H1 (cell line): ENCODE data around the gene AP3B2. TPM values are rescaled to one million over a fixed set of nuclear protein-coding genes. Genes with fewer than 3 reads are reported as not detected.

ENCODE experiments used
- CTCF ChIA-PET: fragments of 300-600 bp; sonication (Branson Sonifier 250); formaldehyde crosslinking; loops from one replicate; lab custom pipeline; 2021; ENCODE audit not compliant: partially characterized antibody; lab: Charles Lee
- POLR2A ChIA-PET: fragments of 300-600 bp; sonication (Branson Sonifier 250); formaldehyde crosslinking; loops from one replicate; lab custom pipeline; 2021; ENCODE audit warnings: inconsistent platforms; ENCODE audit not compliant: partially characterized antibody; lab: Charles Lee
- DNase-seq, 2 experiments: peaks; one replicate each; pipeline versions ENCODE4 v3.0.0 to v3.0.0-alpha.2; 2010 to 2022; ENCODE audit warnings: low spot score in 2 of 2, low read depth in 1 of 2, mixed read lengths in 1 of 2
- FAIRE-seq: peaks from 2 replicates; lab custom pipeline; 2011; peaks lifted over from hg19 to GRCh38; lab: Jason Lieb, UNC
- H2AFZ ChIP-seq: 2 replicates; pipeline ENCODE4 v1.8.1; 2012; ENCODE audit warnings: low read length, inconsistent platforms
- H2AK5ac ChIP-seq: 2 replicates; pipeline ENCODE4 v1.6.1; 2013; ENCODE audit warnings: low read depth, low read length
- H2BK120ac ChIP-seq: replicated peaks from 2 replicates; pipeline ENCODE3; 2013; ENCODE audit warnings: low read depth, low read length, inconsistent platforms
- H2BK12ac ChIP-seq: 2 replicates; pipeline ENCODE4 v1.6.1; 2013; ENCODE audit warnings: low read depth, low read length
- H2BK15ac ChIP-seq: 2 replicates; pipeline ENCODE4 v1.6.1; 2013; ENCODE audit warnings: low read length
- H2BK20ac ChIP-seq: 2 replicates; pipeline ENCODE4 v1.6.1; 2013; ENCODE audit warnings: low read length
- H2BK5ac ChIP-seq: 2 replicates; pipeline ENCODE4 v1.6.1; 2013; ENCODE audit warnings: low read depth, low read length
- H3K14ac ChIP-seq: 2 replicates; pipeline ENCODE4 v1.6.1; 2013; ENCODE audit warnings: inconsistent platforms; ENCODE audit not compliant: insufficient read length
- H3K18ac ChIP-seq: 2 replicates; pipeline ENCODE4 v1.6.1; 2013; ENCODE audit warnings: low read length; ENCODE audit errors: extremely low read depth
- H3K23ac ChIP-seq: 2 replicates; pipeline ENCODE4 v1.6.1; 2013; ENCODE audit warnings: inconsistent platforms; ENCODE audit not compliant: insufficient read length
- H3K23me2 ChIP-seq: 2 replicates; pipeline ENCODE4 v1.6.1; 2013; ENCODE audit warnings: low read depth, low read length
- H3K27ac ChIP-seq: 2 replicates; pipeline ENCODE4 v1.6.1; 2011; ENCODE audit warnings: low read depth, low read length, inconsistent platforms
- H3K27me3 ChIP-seq, 4 experiments: replicated peaks in 1 of 4; 1 replicate in 1 of 4; 2 replicates in 3 of 4; pipeline versions ENCODE4 v1.6.1 to v1.8.1; 2011 to 2013; ENCODE audit warnings: low read length in 3 of 4, mild to moderate bottlenecking in 3 of 4, inconsistent platforms in 2 of 4, mixed read lengths in 2 of 4, moderate library complexity in 1 of 4; ENCODE audit not compliant: control insufficient read depth in 3 of 4, insufficient read depth in 3 of 4; ENCODE audit errors: extremely low read depth in 1 of 4
- H3K36me3 ChIP-seq, 4 experiments: 2 replicates each; pipeline versions ENCODE4 v1.6.1 to v1.8.1; 2011 to 2013; ENCODE audit warnings: mild to moderate bottlenecking in 4 of 4, low read length in 3 of 4, moderate library complexity in 2 of 4, control low read depth in 1 of 4, inconsistent platforms in 1 of 4; ENCODE audit not compliant: insufficient read depth in 4 of 4, control insufficient read depth in 2 of 4
- H3K4ac ChIP-seq: replicated peaks from 2 replicates; pipeline ENCODE3; 2013; ENCODE audit warnings: low read length, low read depth, mixed read lengths, inconsistent platforms; ENCODE audit not compliant: insufficient read length
- H3K4me1 ChIP-seq, 4 experiments: replicated peaks in 1 of 4; 1 replicate in 1 of 4; 2 replicates in 3 of 4; pipeline versions ENCODE4 v1.6.1 to v1.8.1; 2011 to 2013; ENCODE audit warnings: low read length in 3 of 4, inconsistent platforms in 2 of 4, mixed read lengths in 1 of 4; ENCODE audit not compliant: insufficient read depth in 4 of 4, control insufficient read depth in 3 of 4
- H3K4me2 ChIP-seq, 2 experiments: 2 replicates each; pipeline versions ENCODE4 v1.6.1 to v1.8.1; 2011 to 2013; ENCODE audit warnings: low read depth in 2 of 2, low read length in 2 of 2, control low read depth in 1 of 2, inconsistent platforms in 1 of 2, mild to moderate bottlenecking in 1 of 2; ENCODE audit not compliant: insufficient read depth in 1 of 2
- H3K4me3 ChIP-seq, 4 experiments: fragments of 200-600, 300-600 bp in 1 of 4; sonication (generic), shearing (Covaris generic), sonication (Bioruptor Twin) in 1 of 4; 2 replicates each; pipeline versions ENCODE4 v1.5.1 to v1.8.1; 2011 to 2016; ENCODE audit warnings: low read length in 4 of 4, low read depth in 3 of 4, control low read depth in 2 of 4, inconsistent platforms in 2 of 4, mild to moderate bottlenecking in 2 of 4, mixed read lengths in 1 of 4, moderate library complexity in 1 of 4; ENCODE audit not compliant: insufficient read depth in 2 of 4; ENCODE audit errors: extremely low read depth in 1 of 4
- H3K56ac ChIP-seq: replicated peaks from 2 replicates; pipeline ENCODE3; 2013; ENCODE audit warnings: low read depth, mild to moderate bottlenecking, mixed read lengths, low read length, inconsistent platforms; ENCODE audit not compliant: insufficient read length
- H3K79me1 ChIP-seq: 2 replicates; pipeline ENCODE4 v1.6.1; 2013; ENCODE audit warnings: low read depth, low read length, control low read depth
- H3K79me2 ChIP-seq, 2 experiments: 2 replicates each; pipeline versions ENCODE4 v1.6.1 to v1.8.1; 2012 to 2013; ENCODE audit warnings: low read length in 2 of 2, mild to moderate bottlenecking in 2 of 2, inconsistent platforms in 1 of 2; ENCODE audit not compliant: insufficient read depth in 2 of 2, control insufficient read depth in 1 of 2
- H3K9ac ChIP-seq, 4 experiments: replicated peaks in 1 of 4; 1 replicate in 1 of 4; 2 replicates in 3 of 4; pipeline versions ENCODE4 v1.6.1 to v1.8.1; 2011 to 2013; ENCODE audit warnings: low read depth in 3 of 4, low read length in 3 of 4, control low read depth in 2 of 4, mild to moderate bottlenecking in 2 of 4, moderate library complexity in 2 of 4, inconsistent platforms in 1 of 4; ENCODE audit errors: extremely low read depth in 1 of 4
- H3K9me3 ChIP-seq, 2 experiments: 2 replicates each; pipeline versions ENCODE4 v1.6.1 to v1.8.1; 2012 to 2013; ENCODE audit warnings: mild to moderate bottlenecking in 2 of 2, moderate library complexity in 2 of 2, control low read depth in 1 of 2, inconsistent platforms in 1 of 2, low read depth in 1 of 2, low read length in 1 of 2, mixed read lengths in 1 of 2; ENCODE audit not compliant: insufficient read depth in 2 of 2
- H4K20me1 ChIP-seq, 2 experiments: replicated peaks in 1 of 2; 2 replicates each; pipeline versions ENCODE3 to v1.8.1; 2011 to 2013; ENCODE audit warnings: inconsistent platforms in 2 of 2, low read length in 2 of 2, mild to moderate bottlenecking in 1 of 2; ENCODE audit not compliant: insufficient read depth in 2 of 2, control insufficient read depth in 1 of 2
- H4K5ac ChIP-seq: 2 replicates; pipeline ENCODE4 v1.6.1; 2013; ENCODE audit warnings: low read length, low read depth, mixed read lengths, inconsistent platforms; ENCODE audit not compliant: insufficient read length
- H4K8ac ChIP-seq: 2 replicates; pipeline ENCODE4 v1.8.0; 2013; ENCODE audit warnings: mild to moderate bottlenecking, moderate library complexity, low read length, inconsistent platforms; ENCODE audit not compliant: insufficient read depth; ENCODE audit errors: extremely low read depth
- H4K91ac ChIP-seq: replicated peaks from 2 replicates; pipeline ENCODE3; 2013; ENCODE audit warnings: low read length, mixed read lengths, inconsistent platforms; ENCODE audit not compliant: insufficient read length
- EGR1 ChIP-seq: IDR thresholded peaks from 2 replicates; pipeline ENCODE4 v1.6.1; 2011; ENCODE audit warnings: low read depth, low read length, borderline replicate concordance
- EZH2 ChIP-seq: fragments of 200-600 bp; sonication (generic); IDR thresholded peaks from 2 replicates; pipeline ENCODE4 v1.7.1; 2012; ENCODE audit warnings: low read depth, mild to moderate bottlenecking, moderate library complexity, low read length, inconsistent platforms; ENCODE audit not compliant: severe bottlenecking
- GTF2F1 ChIP-seq: IDR thresholded peaks from 2 replicates; pipeline ENCODE4 v1.6.1; 2012; ENCODE audit warnings: low read depth, low read length, improper control_type of control experiment, borderline replicate concordance
- KDM1A ChIP-seq: fragments of 200-600, 300-600 bp; sonication (generic); IDR thresholded peaks from 2 replicates; pipeline ENCODE4 v1.7.1; 2016; ENCODE audit warnings: mild to moderate bottlenecking, low read length, borderline replicate concordance
- POLR2A ChIP-seq, 2 experiments: IDR thresholded peaks; 1 replicate in 1 of 2; 2 replicates in 1 of 2; pipeline ENCODE4 v1.6.1; 2011; ENCODE audit warnings: low read depth in 2 of 2, low read length in 2 of 2, mild to moderate bottlenecking in 2 of 2; ENCODE audit errors: control extremely low read depth in 1 of 2
- SIRT6 ChIP-seq: IDR thresholded peaks from one replicate; pipeline ENCODE4 v1.7.1; 2012; ENCODE audit warnings: low read length, inconsistent platforms
- SIX5 ChIP-seq: IDR thresholded peaks from 2 replicates; pipeline ENCODE4 v1.6.1; 2011; ENCODE audit warnings: mild to moderate bottlenecking, low read depth, low read length
- WGBS, 2 experiments: shearing (Covaris generic) in 1 of 2; methylation state at CpG; one replicate each; pipeline versions ENCODE4 v1.1.6 to v1.1.7; 2013 to 2015; ENCODE audit warnings: low lambda C conversion rate in 2 of 2, mixed read lengths in 2 of 2, inconsistent platforms in 1 of 2, low coverage in 1 of 2, missing lambda C conversion rate in 1 of 2; ENCODE audit not compliant: insufficient replicate concordance in 2 of 2, insufficient coverage in 1 of 2, insufficient read length in 1 of 2; ENCODE audit errors: extremely low coverage in 1 of 2, missing lambda C conversion rate in 1 of 2; 5-methylcytosine and 5-hydroxymethylcytosine counted together
- long read RNA-seq, 2 experiments: library from RNA in 1 of 2; library from capped mRNA in 1 of 2; stranded (forward); transcript quantifications; one replicate each; pipeline ENCODE4 v2.0.0, GENCODE V29; 2021; ENCODE audit warnings: inconsistent platforms in 1 of 2
- polyA minus RNA-seq, 3 experiments: library from RNA; depleted of rRNA, polyadenylated mRNA; stranded (reverse); fragments of >200 nt; gene quantifications; 1 replicate in 2 of 3; 2 replicates in 1 of 3; pipeline ENCODE4 v1.2.3, GENCODE V29; 2011
- polyA plus RNA-seq, 7 experiments: library from polyadenylated mRNA; depleted of rRNA in 3 of 7; stranded (reverse) in 5 of 7; unstranded in 2 of 7; fragments of >200 nt in 5 of 7; fragments of 200-250 nt in 2 of 7; gene quantifications; 1 replicate in 5 of 7; 2 replicates in 1 of 7; 4 replicates in 1 of 7; pipeline versions ENCODE4 v1.2.1 to v1.2.3, GENCODE V29; 2011 to 2013; ENCODE audit warnings: missing spikeins in 2 of 7, mixed read lengths in 2 of 7
- total RNA-seq: library from RNA; stranded (reverse); fragmentation: NEBNext Ultra II Directional; extraction: Animal tissue kit (Norgen Biotek cat#: 25700); gene quantifications from 2 replicates; pipeline ENCODE4 v1.2.1, GENCODE V29; 2021

The AP3B2 gene
- total RNA-seq: 23.6 and 25.7 TPM in 2 replicates
- polyA plus RNA-seq (2011; rRNA removed): 21.8 and 23.2 TPM in 2 replicates
- polyA plus RNA-seq (2011; cell fraction: cytosol; rRNA removed): 18.4 TPM
- polyA plus RNA-seq (2011; cell fraction: nucleus; rRNA removed): 61.5 TPM
- polyA plus RNA-seq (2012, experiment 1 of 2): 21.5 to 27.7 TPM (median 25.3 TPM) in 4 replicates
- polyA plus RNA-seq (2012, experiment 2 of 2): 12.3 TPM
- 12.0 TPM for polyA plus RNA-seq (2013, experiment 1 of 2)
- polyA plus RNA-seq (2013, experiment 2 of 2): 12.4 TPM
- polyA minus RNA-seq (2011; rRNA and poly(A)+ RNA removed): 21.7 and 23.2 TPM in 2 replicates
- 10.1 TPM for polyA minus RNA-seq (2011; cell fraction: cytosol; rRNA and poly(A)+ RNA removed)
- polyA minus RNA-seq (2011; cell fraction: nucleus; rRNA and poly(A)+ RNA removed): 14.6 TPM
- long read RNA-seq, experiment 1, partial matches to known transcripts: 1 of 7 reads
- long read RNA-seq, experiment 1, other reads (novel, unspliced or antisense): 4 of 7 reads
- long read RNA-seq, experiment 2: 0 reads

GRCh38 chr15:82709421-82710207 is at the start of gene AP3B2:
Gene AP3B2 (minus strand): TSS chr15:82709875. CDS start chr15:82709706, 169 bp downstream.
- H3K4me3 ChIP-seq: peak within 1 kb of the TSS; percentile 39 to 99 (median 58)
- peak within 1 kb of the TSS; percentile 87; the same call in 1 of the 2 replicates for H2BK5ac ChIP-seq
- no peak within 1 kb of the TSS for H3K56ac ChIP-seq
- peak within 1 kb of the TSS; percentile 91 for H2AFZ ChIP-seq
- peak within 1 kb of the TSS in 3 of 4 experiments; percentile 58 to 68 (median 67); a peak in 6 of 7 replicates for H3K9ac ChIP-seq
- WGBS, 2 experiments: 2% methylated on average over 51 of the region's 95 CpGs; no CpG with 5 or more reads in 1 of the 2 experiments
- DNase-seq (peak; percentile 49 to 83), FAIRE-seq (no peak)
- no peaks in the 10 kb centered on the region for H3K9me3 ChIP-seq
- peaks cover 0 to 7% (median 1%) of the 10 kb centered on the region in 4 experiments; a peak in 3 of 7 replicates for H3K27me3 ChIP-seq
- no peak within 1 kb of the TSS for H2AK5ac ChIP-seq
- peak within 1 kb of the TSS; percentile 90 for H3K18ac ChIP-seq
- no peaks in the 10 kb centered on the region for H4K20me1 ChIP-seq
- H4K5ac ChIP-seq: peak within 1 kb of the TSS; percentile 37
- no peak within 1 kb of the TSS for H3K14ac ChIP-seq
- H3K23me2 ChIP-seq: peaks cover 13% of the 10 kb centered on the region; the same call in 1 of the 2 replicates
- H3K4me2 ChIP-seq: peak within 1 kb of the TSS; percentile 84 to 94
- POLR2A ChIA-PET: interaction anchor here (0.6 to 3.4 kb wide), 12 partner anchors 9 to 276 kb away, joined by 3 to 25 read pairs (median 5); no protein-coding TSS in a partner anchor
- H3K4me1 ChIP-seq: peaks cover 0 to 13% (median 5%) of the 10 kb centered on the region in 4 experiments; a peak in 6 of 7 replicates
- peak within 1 kb of the TSS; percentile 77; the same call in 1 of the 2 replicates for H2BK15ac ChIP-seq
- CTCF ChIA-PET: interaction anchor here (0.8 to 1.6 kb wide), 8 partner anchors 10 to 291 kb away, joined by 3 to 5 read pairs (median 4); no protein-coding TSS in a partner anchor
- H2BK120ac ChIP-seq: no peak within 1 kb of the TSS
- H4K8ac ChIP-seq: peak within 1 kb of the TSS; percentile 23
- H3K23ac ChIP-seq: no peak within 1 kb of the TSS
- peak within 1 kb of the TSS; percentile 63 for H2BK12ac ChIP-seq
- H3K27ac ChIP-seq: peak within 1 kb of the TSS; percentile 14; the same call in 1 of the 2 replicates
- peaks cover 0 to 3% of the 10 kb centered on the region in 2 experiments; a peak in 1 of 4 replicates for H3K79me2 ChIP-seq
- no peak within 1 kb of the TSS for H2BK20ac ChIP-seq
- H3K79me1 ChIP-seq: no peaks in the 10 kb centered on the region
- H3K36me3 ChIP-seq: no peaks in the 10 kb centered on the region
- H4K91ac ChIP-seq: peak within 1 kb of the TSS; percentile 68
- peak within 1 kb of the TSS; percentile 57 for H3K4ac ChIP-seq
- no peak for TF ChIP-seq KDM1A
- no peak for TF ChIP-seq EGR1
- no peak for TF ChIP-seq EZH2
- no peak for TF ChIP-seq SIX5
- no peak for TF ChIP-seq GTF2F1
- TF ChIP-seq SIRT6: no peak
- peak in 1 of 2 experiments; percentile 55; a peak in 1 of 3 replicates for TF ChIP-seq POLR2A (IDR thresholded peaks at IDR 0.05; ENCODE audit: control extremely low read depth in 1 of 2, low read depth in 2 of 2, low read length in 2 of 2)
